ENCODE measurements around the gene ELMO1.

DNA sequence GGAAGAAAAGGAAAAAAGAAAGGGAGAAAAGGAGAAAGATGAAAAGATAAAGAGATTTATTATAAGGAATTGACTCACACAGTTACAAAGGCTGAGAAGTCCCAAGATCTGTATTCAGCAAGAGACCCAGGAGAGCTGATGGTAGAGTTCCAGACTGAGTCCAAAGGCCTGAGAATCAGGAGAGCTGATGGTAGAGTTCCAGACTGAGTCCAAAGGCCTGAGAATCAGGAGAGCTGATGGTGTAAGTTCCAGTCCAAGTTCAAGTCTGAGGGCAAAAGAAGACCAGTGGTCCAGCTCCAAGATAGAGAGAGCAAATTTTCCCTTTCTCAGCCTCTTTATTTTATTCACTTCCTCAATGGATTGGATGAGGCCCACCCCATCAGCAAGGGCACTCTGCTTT is 627.0 kb downstream of the ELMO1 start:
- TF ChIP-seq, protein P1, sequence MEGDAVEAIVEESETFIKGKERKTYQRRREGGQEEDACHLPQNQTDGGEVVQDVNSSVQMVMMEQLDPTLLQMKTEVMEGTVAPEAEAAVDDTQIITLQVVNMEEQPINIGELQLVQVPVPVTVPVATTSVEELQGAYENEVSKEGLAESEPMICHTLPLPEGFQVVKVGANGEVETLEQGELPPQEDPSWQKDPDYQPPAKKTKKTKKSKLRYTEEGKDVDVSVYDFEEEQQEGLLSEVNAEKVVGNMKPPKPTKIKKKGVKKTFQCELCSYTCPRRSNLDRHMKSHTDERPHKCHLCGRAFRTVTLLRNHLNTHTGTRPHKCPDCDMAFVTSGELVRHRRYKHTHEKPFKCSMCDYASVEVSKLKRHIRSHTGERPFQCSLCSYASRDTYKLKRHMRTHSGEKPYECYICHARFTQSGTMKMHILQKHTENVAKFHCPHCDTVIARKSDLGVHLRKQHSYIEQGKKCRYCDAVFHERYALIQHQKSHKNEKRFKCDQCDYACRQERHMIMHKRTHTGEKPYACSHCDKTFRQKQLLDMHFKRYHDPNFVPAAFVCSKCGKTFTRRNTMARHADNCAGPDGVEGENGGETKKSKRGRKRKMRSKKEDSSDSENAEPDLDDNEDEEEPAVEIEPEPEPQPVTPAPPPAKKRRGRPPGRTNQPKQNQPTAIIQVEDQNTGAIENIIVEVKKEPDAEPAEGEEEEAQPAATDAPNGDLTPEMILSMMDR (conservative IDR thresholded peaks at IDR 0.05; ENCODE audit: low read depth, low read length): no peak
- TF ChIP-seq EZH2 (IDR thresholded peaks at IDR 0.05; ENCODE audit: low read length, unreplicated experiment) (no peak), EZH2phosphoT487 (IDR thresholded peaks at IDR 0.05; ENCODE audit: borderline replicate concordance, low read length) (no peak)
